Suprapubic skin (tissue), 4 donors: ENCODE data around the gene RASL10B.

Source experiments
- EP300 ChIP-seq: sonication (generic); formaldehyde crosslinking; IDR thresholded peaks from one replicate; pipeline ENCODE4 v1.6.1; 2017; ENCODE audit warnings: antibody characterized with exemption
- POLR2A ChIP-seq, 2 donors: fragments of 450-650 bp; IDR thresholded peaks; one replicate each; pipeline ENCODE4 v1.6.1; 2017; ENCODE audit warnings: antibody characterized with exemption in 2 of 2, mild to moderate bottlenecking in 2 of 2, moderate library complexity in 2 of 2
- POLR2AphosphoS5 ChIP-seq, 3 donors: sonication (generic); formaldehyde crosslinking; IDR thresholded peaks; one replicate each; pipeline ENCODE4 v1.6.1; 2017; ENCODE audit warnings: antibody characterized with exemption in 3 of 3
- TF ChIP-seq, protein P1 (sequence below), 2 donors: fragments of 200-600 bp in 1 of 2; fragments of 450-650 bp in 1 of 2; sonication (generic) in 1 of 2; IDR thresholded peaks; one replicate each; pipeline ENCODE4 v1.5.1; 2016 to 2019; ENCODE audit warnings: antibody characterized with exemption in 2 of 2, mild to moderate bottlenecking in 1 of 2, moderate library complexity in 1 of 2

GRCh38 chr17:35730400-35731005, 936 bp upstream of the RASL10B start:
- TF ChIP-seq, protein P1, sequence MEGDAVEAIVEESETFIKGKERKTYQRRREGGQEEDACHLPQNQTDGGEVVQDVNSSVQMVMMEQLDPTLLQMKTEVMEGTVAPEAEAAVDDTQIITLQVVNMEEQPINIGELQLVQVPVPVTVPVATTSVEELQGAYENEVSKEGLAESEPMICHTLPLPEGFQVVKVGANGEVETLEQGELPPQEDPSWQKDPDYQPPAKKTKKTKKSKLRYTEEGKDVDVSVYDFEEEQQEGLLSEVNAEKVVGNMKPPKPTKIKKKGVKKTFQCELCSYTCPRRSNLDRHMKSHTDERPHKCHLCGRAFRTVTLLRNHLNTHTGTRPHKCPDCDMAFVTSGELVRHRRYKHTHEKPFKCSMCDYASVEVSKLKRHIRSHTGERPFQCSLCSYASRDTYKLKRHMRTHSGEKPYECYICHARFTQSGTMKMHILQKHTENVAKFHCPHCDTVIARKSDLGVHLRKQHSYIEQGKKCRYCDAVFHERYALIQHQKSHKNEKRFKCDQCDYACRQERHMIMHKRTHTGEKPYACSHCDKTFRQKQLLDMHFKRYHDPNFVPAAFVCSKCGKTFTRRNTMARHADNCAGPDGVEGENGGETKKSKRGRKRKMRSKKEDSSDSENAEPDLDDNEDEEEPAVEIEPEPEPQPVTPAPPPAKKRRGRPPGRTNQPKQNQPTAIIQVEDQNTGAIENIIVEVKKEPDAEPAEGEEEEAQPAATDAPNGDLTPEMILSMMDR (IDR thresholded peaks at IDR 0.05) = no peak
- TF ChIP-seq POLR2AphosphoS5 (IDR thresholded peaks at IDR 0.05) (no peak), EP300 (no peak), POLR2A (IDR thresholded peaks at IDR 0.05) (no peak)
